ENCODE results near the gene VPREB3.
"Not testable (repeated sequence)": the region's sequence is repeated elsewhere in the genome, so short reads cannot be mapped to it uniquely, and the experiment has no call there.

The VPREB3 gene

DNA sequence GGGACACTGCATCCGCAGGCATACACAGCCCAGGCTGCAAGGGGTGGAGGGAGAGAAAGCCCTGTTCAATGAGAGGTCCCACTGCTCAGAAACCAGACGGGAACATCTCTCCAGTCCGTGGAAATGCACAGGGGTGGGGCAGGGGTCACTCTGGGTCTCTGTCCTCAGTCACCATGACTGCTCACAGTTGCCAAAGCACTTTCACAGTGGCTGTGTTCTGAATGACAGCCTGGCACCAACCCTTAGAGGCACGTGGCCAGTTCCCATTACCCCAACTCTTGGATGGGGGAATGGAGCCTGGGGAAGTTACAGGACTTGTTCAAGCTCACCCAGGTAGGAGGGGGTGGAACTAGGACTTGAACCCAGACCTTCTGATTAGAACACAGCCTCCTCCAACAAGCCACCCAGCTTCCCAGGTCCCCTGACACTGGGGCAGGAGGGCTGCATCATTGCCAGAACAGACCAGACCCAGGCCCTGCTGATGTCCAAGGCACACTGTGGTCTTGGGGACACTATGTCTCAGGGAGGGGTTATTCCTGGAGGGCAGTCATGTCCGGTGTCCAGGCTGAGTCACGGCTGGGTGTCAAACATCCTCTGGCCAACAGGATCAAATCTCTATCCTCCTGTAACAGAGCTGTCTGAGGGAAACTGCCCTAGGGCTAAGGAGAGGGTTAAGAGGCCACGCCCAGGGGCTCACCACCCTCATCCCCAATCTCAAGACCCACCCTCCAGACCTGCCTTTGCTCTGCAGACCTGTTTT is 11.5 kb downstream of the VPREB3 start:
- DNase-seq (ENCODE audit: low spot score), result no peak

DNA sequence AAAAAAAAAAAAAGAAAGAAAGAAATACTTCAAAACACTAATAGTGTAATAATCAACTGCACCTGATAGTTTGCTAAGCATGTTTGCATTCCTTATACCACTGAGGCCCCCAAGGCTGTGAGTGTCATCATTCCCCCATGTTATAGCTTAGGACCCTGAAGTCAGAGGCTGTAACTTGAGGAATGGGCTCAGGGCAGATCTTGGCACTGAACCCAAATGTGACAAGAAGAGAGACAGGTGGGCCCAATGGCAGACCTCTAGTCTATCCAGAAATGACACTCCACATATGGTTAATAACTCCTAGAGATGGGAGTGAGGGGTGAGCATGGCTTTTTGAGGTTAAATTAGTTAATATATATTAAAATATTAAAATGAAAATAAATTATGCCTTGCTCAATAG is 16.5 kb downstream of the VPREB3 start:
- DNase-seq (ENCODE audit: low spot score), result no peak

- not testable (repeated sequence) for DNase-seq (ENCODE audit: low spot score)
Measured at GRCh38 chr22:23728108-23728507, 26.1 kb downstream of the VPREB3 start.

- no peak for DNase-seq (ENCODE audit: low spot score)
Measured at GRCh38 chr22:23722724-23723123, 31.5 kb downstream of the VPREB3 start.

- no peak for DNase-seq (ENCODE audit: low spot score)
Measured at GRCh38 chr22:23722160-23722559, 32.1 kb downstream of the VPREB3 start.

DNA sequence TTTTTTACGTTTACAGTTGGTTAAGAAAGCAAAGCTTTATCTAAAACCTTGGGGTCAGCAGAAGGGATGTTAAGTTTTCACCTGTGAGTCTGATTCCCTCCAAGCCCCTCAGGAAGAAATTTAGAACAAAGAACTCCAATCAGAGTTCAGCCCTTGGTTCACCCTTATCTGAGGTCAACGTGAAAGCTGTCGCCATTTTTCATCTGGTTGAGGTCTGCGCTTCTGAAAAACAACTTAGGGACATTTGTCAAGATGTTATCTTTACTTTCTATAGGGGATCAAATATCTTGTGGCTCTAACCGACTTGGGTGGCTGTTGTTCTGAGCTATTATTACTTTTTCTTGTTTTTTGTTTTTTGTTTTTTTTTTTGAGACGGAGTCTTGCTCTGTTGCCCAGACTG is 33.4 kb downstream of the VPREB3 start:
- no peak for DNase-seq (ENCODE audit: low spot score)

- no peak for DNase-seq (ENCODE audit: low spot score)
Measured at GRCh38 chr22:23718371-23719165, 35.7 kb downstream of the VPREB3 start.

GRCh38 chr22:23716811-23717801 is 37.1 kb downstream of the VPREB3 start:
- peak; percentile 87 for DNase-seq (ENCODE audit: low spot score)

DNA sequence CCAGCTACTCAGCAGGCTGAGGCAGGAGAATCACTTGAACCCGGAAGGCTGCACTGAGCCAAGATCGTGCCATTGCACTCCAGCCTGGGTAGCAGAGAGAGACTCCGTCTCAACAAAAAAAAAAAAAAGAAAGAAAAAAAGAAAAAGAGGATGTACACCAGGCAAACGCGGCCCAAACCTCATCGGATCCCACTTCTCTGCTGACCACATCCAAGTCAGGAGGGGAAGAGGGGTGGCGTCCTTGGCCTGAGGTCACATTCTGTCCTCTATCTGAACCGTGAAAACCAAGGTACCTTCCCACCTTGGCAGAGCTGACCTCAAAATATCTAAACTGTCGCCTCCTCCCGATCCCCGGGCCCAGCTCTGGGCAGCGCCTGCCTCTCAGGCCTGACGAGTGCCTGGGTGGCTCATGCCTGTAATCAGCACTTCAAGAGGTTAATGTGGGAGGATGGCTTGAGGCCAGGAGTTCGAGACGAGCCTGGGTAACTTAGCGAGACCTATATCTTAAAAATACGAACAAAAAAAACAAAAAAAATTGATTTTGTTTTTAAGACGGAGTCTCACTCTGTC is 38.3 kb downstream of the VPREB3 start:
- DNase-seq (ENCODE audit: low spot score), result no peak

DNA sequence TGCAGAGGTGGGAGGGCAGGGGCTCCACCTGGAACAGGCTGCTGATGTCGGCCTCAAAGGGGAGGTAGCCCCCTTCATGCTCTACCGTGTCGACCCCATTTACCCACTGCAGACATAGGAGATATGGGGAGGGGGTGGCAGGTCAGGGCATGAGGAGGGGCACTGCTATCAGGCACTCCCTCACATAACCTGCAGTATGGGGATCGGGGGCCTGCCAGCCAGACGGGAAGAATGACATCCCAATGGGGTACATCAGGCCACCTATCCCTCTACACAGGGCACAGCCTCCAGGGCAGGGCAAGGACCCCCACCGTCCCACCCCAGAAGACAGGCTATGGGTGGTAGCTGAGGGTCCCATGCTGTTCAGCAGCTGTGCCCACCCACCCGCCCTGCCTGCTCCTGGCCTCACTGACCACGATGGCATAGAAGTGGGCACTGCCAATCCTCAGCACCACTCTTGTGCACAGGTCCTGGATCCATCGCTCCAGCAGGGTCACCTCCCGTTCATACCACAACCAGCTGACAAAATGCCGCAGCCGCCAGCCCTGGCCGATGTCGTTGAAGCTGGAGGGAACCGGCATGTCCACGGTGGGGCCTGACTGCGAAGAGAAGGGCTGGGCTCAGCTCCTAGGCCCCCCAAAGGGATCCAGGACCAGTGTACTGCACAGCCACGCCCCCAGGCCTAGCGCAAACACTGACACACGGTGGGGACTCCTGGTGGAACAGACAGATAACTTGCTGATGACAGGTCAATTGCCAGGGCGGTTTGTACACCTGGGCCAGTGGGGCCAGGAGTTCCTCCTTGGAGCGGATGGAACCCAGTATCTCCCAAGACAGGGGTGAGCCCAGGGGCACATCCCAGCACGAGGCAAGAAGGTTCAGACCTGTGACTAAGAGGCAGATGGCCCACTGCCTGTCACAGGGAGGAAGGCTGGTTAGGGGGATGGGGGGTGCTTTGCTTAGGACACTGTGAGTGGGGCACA is 39.3 kb downstream of the VPREB3 start:
- DNase-seq (ENCODE audit: low spot score), result no peak

DNA sequence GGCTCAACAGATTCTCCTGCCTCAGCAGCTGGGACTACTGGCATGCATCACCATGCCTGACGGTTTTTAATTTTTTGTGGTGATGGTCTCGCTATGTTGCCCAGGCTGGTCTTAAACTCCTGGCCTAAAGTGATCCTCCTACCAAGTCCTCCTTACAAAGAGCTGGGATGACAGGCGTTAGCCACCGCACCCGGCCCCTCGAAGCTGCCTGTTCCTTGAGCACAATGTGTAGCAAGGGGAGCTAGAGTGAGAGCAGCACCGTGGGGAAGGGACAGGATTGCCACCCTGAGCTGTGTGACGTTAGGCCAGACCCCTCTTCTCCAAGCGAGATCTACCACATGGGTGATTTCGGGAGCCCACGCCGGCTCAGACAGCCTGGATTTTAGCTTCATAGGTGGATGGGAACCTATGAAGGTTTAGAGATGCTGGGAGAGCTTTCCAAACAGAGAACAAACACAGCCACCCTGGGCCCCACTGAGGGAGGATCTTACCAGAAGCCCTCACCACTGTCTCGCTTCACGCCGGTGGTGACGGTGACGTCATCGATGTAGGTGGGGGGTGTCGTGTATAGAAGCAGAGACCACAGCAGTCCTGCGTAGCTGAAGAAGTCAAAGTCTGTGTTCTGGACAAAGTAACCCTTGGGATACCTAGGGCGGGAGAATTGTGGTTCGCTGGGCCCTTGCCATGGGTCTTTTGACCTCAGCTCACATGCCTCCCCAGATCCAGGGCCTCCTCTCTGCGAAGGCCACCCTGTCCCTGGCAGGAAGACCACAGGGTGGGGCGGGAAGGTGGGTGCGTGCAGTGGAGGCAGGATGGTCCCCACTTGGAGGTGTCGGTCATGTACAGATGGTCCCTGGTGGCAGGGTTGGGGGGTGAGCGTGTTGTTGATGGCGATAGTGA is 40.3 kb downstream of the VPREB3 start:
- DNase-seq (ENCODE audit: low spot score), result no peak

DNA sequence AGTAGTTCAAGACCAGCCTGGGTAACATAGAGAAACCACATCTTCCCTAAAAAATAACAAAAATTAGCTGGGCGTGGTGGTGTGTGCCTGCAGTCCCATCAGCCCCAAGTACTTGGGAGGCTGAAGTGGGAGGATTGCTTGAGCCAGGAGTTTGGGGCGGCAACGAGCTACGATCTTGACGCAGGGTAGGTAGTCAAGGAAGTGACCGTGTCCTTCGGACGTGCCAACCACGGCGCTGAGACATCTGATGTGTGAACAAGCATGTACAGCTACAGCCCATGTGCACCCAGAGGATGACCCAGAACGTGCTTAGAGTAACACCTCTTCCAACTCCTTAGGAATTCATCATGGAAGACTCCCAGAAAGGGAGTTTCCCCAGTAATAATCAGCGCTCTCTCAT is 42.0 kb downstream of the VPREB3 start:
- no peak for DNase-seq (ENCODE audit: low spot score)

- no peak for DNase-seq (ENCODE audit: low spot score)
Measured at GRCh38 chr22:23709107-23709506, 45.1 kb downstream of the VPREB3 start.

DNA sequence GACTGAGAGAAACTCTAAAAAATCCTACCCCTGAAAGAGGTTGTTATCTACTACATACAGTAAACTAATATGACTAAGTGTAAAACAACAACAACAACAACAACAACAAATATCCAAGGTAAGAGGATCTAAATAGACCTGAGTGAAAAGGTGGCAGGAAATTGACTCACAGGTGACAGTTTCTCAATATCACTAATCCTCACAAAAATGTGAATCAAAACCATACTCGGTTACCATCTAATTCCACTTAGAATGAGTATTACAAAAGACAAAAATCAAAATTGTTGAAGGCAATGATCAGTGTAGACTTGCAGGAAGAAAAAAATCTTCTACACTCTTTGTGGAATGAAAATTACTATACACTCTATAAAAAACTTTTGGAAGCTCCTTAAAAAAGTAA is 46.0 kb downstream of the VPREB3 start:
- no peak for DNase-seq (ENCODE audit: low spot score)

- DNase-seq (ENCODE audit: low spot score), result no peak
Measured at GRCh38 chr22:23705358-23705757, 48.9 kb downstream of the VPREB3 start.

DNA sequence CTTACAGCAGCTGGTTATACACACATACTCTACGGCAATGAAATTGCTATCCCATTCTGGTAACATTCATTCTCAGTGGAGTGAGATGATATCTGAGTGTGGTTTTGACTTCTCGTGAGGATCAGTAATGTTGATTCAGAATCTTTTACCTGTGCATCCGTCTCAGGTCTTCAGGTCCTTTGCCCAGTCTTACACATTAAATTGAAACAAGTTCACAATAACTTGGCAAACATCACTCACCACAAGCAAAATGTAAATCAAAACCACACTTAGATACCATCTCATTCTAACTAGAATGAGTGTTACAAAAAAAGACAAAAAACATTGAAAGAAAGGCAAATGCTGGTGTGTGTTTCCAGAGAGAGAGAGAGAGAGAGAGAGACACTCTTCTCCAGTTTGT is 49.4 kb downstream of the VPREB3 start:
- no peak for DNase-seq (ENCODE audit: low spot score)

DNA sequence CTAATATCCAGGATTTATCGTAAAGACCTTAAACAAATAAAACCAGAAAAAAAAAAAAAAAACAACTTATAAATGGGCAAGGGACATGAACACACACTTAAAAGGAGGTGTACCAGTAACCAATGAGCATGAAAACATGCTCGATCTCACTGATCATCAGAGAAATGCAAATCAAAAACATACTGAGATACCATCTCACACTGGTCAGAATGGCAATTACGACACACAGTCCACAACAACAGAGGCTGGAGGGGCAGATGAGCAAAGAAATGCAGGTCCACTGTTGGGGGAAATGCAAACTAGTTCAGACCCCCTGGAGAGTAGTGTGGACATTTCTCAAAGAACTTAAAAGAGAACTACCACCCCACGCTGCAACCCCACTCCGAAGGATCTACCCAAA is 50.2 kb downstream of the VPREB3 start:
- no peak for DNase-seq (ENCODE audit: low spot score)

Measured in putamen (tissue), 1 donor.